SIG-M5 treated with dmso at 0.1 percent for 504 hours (cell line): ENCODE measurements around the gene MLLT3.
"Not testable (repeated sequence)": the region's sequence is repeated elsewhere in the genome, so short reads cannot be mapped to it uniquely, and the experiment has no call there.

ENCODE experiments used
- DNase-seq: peaks from one replicate; lab custom pipeline; 2025; ENCODE audit not compliant: unreplicated experiment; lab: John Stamatoyannopoulos, UW

Gene MLLT3

GRCh38 chr9:20599195-20599594 lies 23.1 kb downstream of the MLLT3 start:
- DNase-seq = no peak

- DNase-seq = no peak
Measured at GRCh38 chr9:20598367-20598766, 23.9 kb downstream of the MLLT3 start.

- DNase-seq = no peak
Measured at GRCh38 chr9:20597862-20598261, 24.4 kb downstream of the MLLT3 start.

- DNase-seq = no peak
Measured at GRCh38 chr9:20594608-20595007, 27.7 kb downstream of the MLLT3 start.

- no peak for DNase-seq
Measured at GRCh38 chr9:20593537-20593936, 28.8 kb downstream of the MLLT3 start.

GRCh38 chr9:20593105-20593504 lies 29.2 kb downstream of the MLLT3 start:
- no peak for DNase-seq

GRCh38 chr9:20592673-20593072 lies 29.6 kb downstream of the MLLT3 start:
- DNase-seq = no peak

GRCh38 chr9:20591223-20591622 lies 31.1 kb downstream of the MLLT3 start:
- DNase-seq = no peak

GRCh38 chr9:20584968-20585643 lies 37.2 kb downstream of the MLLT3 start:
- no peak for DNase-seq

GRCh38 chr9:20583088-20583487 lies 39.2 kb downstream of the MLLT3 start:
- not testable (repeated sequence) for DNase-seq

- no peak for DNase-seq
Measured at GRCh38 chr9:20582150-20582549, 40.1 kb downstream of the MLLT3 start.

- DNase-seq = peak; percentile 12
Measured at GRCh38 chr9:20580673-20581072, 41.6 kb downstream of the MLLT3 start.

GRCh38 chr9:20579524-20580314 lies 42.6 kb downstream of the MLLT3 start:
- DNase-seq = no peak

GRCh38 chr9:20573023-20573422 lies 49.3 kb downstream of the MLLT3 start:
- DNase-seq = no peak

GRCh38 chr9:20570756-20571155 lies 51.5 kb downstream of the MLLT3 start:
- no peak for DNase-seq

- no peak for DNase-seq
Measured at GRCh38 chr9:20570087-20570486, 52.2 kb downstream of the MLLT3 start.

- no peak for DNase-seq
Measured at GRCh38 chr9:20569525-20569924, 52.8 kb downstream of the MLLT3 start.

GRCh38 chr9:20568400-20568799 lies 53.9 kb downstream of the MLLT3 start:
- no peak for DNase-seq

GRCh38 chr9:20566401-20566800 lies 55.9 kb downstream of the MLLT3 start:
- DNase-seq = no peak

GRCh38 chr9:20564650-20565049 lies 57.6 kb downstream of the MLLT3 start:
- DNase-seq = no peak

- DNase-seq = no peak
Measured at GRCh38 chr9:20563917-20564316, 58.4 kb downstream of the MLLT3 start.

- no peak for DNase-seq
Measured at GRCh38 chr9:20562051-20562450, 60.2 kb downstream of the MLLT3 start.

GRCh38 chr9:20561531-20561930 lies 60.8 kb downstream of the MLLT3 start:
- no peak for DNase-seq
